ENCODE data around the gene GAL3ST1. TPM values are rescaled to one million over a fixed set of nuclear protein-coding genes. Genes with fewer than 3 reads are reported as not detected.

GAL3ST1 gene
- total RNA-seq, 1 experiment from 2014 or later: 8.9 TPM

DNA sequence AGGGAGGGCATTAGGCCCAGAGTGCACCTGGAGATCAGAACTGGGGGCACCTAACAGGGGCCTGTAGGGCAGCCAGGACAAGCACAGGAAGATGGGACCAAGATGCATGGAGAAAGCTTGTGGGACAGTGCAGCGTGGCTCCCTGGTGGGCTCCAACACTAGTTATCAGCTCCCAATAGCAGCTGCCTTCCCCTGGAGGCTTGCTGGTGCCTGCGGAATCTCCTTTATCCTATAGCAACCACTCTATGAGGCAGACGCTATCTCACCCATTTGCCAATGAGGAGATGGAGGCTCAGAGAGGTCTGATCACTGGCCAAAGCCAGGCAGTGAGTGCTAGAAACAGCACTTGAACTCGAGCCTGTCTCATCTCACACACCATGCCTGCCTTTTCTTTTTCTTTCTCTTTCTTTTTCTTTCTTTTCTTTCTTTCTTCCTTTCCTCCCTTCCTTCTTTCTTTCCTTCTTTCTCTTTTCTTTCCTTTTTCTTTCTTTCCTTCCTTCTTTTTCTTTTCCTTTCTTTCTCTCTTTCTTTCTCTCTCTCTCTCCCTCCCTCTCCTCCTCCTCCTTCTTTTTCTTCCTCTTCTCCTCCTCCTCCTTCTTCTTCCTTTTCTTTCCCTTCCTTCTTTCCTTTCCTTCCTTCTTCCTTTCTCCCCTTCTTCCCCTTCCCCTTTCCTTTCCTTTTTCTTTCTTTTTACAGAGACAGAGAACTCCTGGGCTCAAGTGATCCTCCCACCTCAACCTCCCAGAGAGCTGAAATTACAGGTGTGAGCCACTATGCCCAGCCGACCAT, 52.9 kb downstream of the GAL3ST1 start:
- H3K27me3 ChIP-seq (replicated peaks; ENCODE audit: control insufficient read depth, insufficient read depth, low read length): no peaks in the 10 kb centered on the region
- peaks cover 13% of the 10 kb centered on the region for H3K27me3 Mint-ChIP-seq (ENCODE audit: insufficient read depth, unreplicated experiment)
- ChIA-PET POLR2A (no interaction called here), CTCF (no interaction called here)
- no peaks in the 10 kb centered on the region for H3K4me1 ChIP-seq
- no peak overlapping the region for H3K4me3 Mint-ChIP-seq (ENCODE audit: unreplicated experiment)
- no peaks in the 10 kb centered on the region for H3K9me3 Mint-ChIP-seq (ENCODE audit: unreplicated experiment)
- no peaks in the 10 kb centered on the region for H3K36me3 ChIP-seq (ENCODE audit: control insufficient read depth, insufficient read depth, low read length)
- H3K27ac Mint-ChIP-seq (ENCODE audit: unreplicated experiment): no peak overlapping the region
- H3K4me3 ChIP-seq (ENCODE audit: low read depth, low read length): no peak overlapping the region
- intact Hi-C loops (cut with micrococcal nuclease; ENCODE audit: unreplicated experiment): no loop called here
- TF ChIP-seq, protein P1, sequence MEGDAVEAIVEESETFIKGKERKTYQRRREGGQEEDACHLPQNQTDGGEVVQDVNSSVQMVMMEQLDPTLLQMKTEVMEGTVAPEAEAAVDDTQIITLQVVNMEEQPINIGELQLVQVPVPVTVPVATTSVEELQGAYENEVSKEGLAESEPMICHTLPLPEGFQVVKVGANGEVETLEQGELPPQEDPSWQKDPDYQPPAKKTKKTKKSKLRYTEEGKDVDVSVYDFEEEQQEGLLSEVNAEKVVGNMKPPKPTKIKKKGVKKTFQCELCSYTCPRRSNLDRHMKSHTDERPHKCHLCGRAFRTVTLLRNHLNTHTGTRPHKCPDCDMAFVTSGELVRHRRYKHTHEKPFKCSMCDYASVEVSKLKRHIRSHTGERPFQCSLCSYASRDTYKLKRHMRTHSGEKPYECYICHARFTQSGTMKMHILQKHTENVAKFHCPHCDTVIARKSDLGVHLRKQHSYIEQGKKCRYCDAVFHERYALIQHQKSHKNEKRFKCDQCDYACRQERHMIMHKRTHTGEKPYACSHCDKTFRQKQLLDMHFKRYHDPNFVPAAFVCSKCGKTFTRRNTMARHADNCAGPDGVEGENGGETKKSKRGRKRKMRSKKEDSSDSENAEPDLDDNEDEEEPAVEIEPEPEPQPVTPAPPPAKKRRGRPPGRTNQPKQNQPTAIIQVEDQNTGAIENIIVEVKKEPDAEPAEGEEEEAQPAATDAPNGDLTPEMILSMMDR (IDR thresholded peaks at IDR 0.05; ENCODE audit: insufficient read depth in 1 of 2, low read depth in 1 of 2, low read length in 1 of 2, severe bottlenecking in 1 of 2, unreplicated experiment in 1 of 2): no peak
- H3K36me3 Mint-ChIP-seq (ENCODE audit: insufficient read depth, unreplicated experiment): no peaks in the 10 kb centered on the region
- H3K9me3 ChIP-seq: no peaks in the 10 kb centered on the region
- no peak for DNase-seq
- no TSS peak for BruUV-seq (replicated peaks)
- H3K4me1 Mint-ChIP-seq (ENCODE audit: low read depth, unreplicated experiment): peaks cover under 1% of the 10 kb centered on the region

DNA sequence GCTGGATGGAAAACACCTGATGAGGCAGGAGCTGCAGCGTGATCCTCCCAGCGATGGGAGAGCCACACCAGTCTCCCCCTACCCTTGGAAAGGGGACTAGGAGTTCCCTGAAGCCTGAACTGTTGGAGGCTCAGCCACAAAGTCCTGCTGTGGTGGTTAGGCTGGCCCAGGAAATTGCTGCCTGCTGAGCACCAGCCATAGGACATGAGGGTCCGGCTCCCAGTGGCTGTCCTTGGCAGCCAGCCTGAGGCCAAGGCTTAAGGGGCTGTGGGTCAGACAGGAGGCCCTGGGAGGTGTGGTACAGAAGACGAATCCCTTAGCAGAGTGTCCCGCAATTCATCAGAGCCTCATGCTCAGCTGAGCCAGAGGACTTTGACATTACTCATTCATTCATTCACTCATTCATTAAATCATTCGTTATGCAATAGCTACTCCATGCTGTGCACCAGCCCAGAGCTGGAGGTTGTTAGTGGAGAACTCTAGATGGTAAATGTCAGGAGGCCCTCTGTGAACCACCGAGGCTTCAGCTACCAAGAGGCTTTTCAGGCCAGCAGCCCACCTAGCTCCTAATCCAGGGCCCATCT, 54.5 kb downstream of the GAL3ST1 start:
- H3K9me3 Mint-ChIP-seq (ENCODE audit: unreplicated experiment): no peaks in the 10 kb centered on the region
- H3K4me3 Mint-ChIP-seq (ENCODE audit: unreplicated experiment): no peak overlapping the region
- intact Hi-C loops (cut with micrococcal nuclease; ENCODE audit: unreplicated experiment): no loop called here
- H3K36me3 Mint-ChIP-seq (ENCODE audit: insufficient read depth, unreplicated experiment): no peaks in the 10 kb centered on the region
- ChIA-PET CTCF (no interaction called here), POLR2A (no interaction called here)
- Histone ChIP-seq H3K4me3 (ENCODE audit: low read depth, low read length) (no peak overlapping the region), H3K36me3 (ENCODE audit: control insufficient read depth, insufficient read depth, low read length) (no peaks in the 10 kb centered on the region), H3K9me3 (no peaks in the 10 kb centered on the region), H3K4me1 (no peaks in the 10 kb centered on the region), H3K27me3 (replicated peaks; ENCODE audit: control insufficient read depth, insufficient read depth, low read length) (no peaks in the 10 kb centered on the region)
- DNase-seq: no peak
- BruUV-seq (replicated peaks): no TSS peak
- peaks cover 9% of the 10 kb centered on the region for H3K4me1 Mint-ChIP-seq (ENCODE audit: low read depth, unreplicated experiment)
- TF ChIP-seq, protein P1 (IDR thresholded peaks at IDR 0.05; ENCODE audit: insufficient read depth in 1 of 2, low read depth in 1 of 2, low read length in 1 of 2, severe bottlenecking in 1 of 2, unreplicated experiment in 1 of 2): no peak
- H3K27ac Mint-ChIP-seq (ENCODE audit: unreplicated experiment): no peak overlapping the region
- peaks cover 7% of the 10 kb centered on the region for H3K27me3 Mint-ChIP-seq (ENCODE audit: insufficient read depth, unreplicated experiment)

DNA sequence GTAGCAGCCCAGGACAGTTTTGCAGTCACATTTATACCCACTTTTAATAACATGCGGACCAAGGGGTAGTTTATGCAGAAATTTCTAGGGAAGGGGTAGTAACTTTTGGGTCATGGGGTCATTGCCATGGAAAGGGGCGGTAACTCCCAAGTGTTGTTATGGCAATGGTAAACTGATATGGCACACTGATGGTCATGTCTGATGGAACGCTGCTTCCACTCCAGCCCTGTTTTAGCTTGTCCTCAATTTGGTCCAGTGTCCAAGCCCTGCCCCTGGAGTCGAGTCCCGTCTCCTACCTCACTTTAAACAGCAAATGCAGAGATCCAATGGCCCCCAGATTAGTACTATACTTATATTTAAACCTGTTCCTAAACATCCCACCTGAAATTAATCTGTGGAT, 57.7 kb downstream of the GAL3ST1 start:
- intact Hi-C loops (cut with micrococcal nuclease; ENCODE audit: unreplicated experiment): no loop called here
- H3K4me3 ChIP-seq (ENCODE audit: low read depth, low read length): no peak overlapping the region
- Mint-ChIP-seq H3K27me3 (ENCODE audit: insufficient read depth, unreplicated experiment) (peaks cover 3% of the 10 kb centered on the region), H3K9me3 (ENCODE audit: unreplicated experiment) (no peaks in the 10 kb centered on the region), H3K27ac (ENCODE audit: unreplicated experiment) (no peak overlapping the region), H3K4me1 (ENCODE audit: low read depth, unreplicated experiment) (peaks cover 9% of the 10 kb centered on the region), H3K4me3 (ENCODE audit: unreplicated experiment) (no peak overlapping the region), H3K36me3 (ENCODE audit: insufficient read depth, unreplicated experiment) (no peaks in the 10 kb centered on the region)
- ChIA-PET POLR2A (no interaction called here), CTCF (no interaction called here)
- no TSS peak for BruUV-seq (replicated peaks)
- no peaks in the 10 kb centered on the region for H3K36me3 ChIP-seq (ENCODE audit: control insufficient read depth, insufficient read depth, low read length)
- H3K27me3 ChIP-seq (replicated peaks; ENCODE audit: control insufficient read depth, insufficient read depth, low read length): no peaks in the 10 kb centered on the region
- H3K4me1 ChIP-seq: no peaks in the 10 kb centered on the region
- TF ChIP-seq, protein P1 (IDR thresholded peaks at IDR 0.05; ENCODE audit: insufficient read depth in 1 of 2, low read depth in 1 of 2, low read length in 1 of 2, severe bottlenecking in 1 of 2, unreplicated experiment in 1 of 2): no peak
- no peaks in the 10 kb centered on the region for H3K9me3 ChIP-seq
- DNase-seq: no peak
